HG03196 (cell line): ENCODE results near the gene ERP27.

Experiments
- ATAC-seq: cut with Tn5 transposase; IDR thresholded peaks from one replicate; pipeline ENCODE4 v1.9.1; 2021; ENCODE audit not compliant: unreplicated experiment

Gene ERP27

DNA sequence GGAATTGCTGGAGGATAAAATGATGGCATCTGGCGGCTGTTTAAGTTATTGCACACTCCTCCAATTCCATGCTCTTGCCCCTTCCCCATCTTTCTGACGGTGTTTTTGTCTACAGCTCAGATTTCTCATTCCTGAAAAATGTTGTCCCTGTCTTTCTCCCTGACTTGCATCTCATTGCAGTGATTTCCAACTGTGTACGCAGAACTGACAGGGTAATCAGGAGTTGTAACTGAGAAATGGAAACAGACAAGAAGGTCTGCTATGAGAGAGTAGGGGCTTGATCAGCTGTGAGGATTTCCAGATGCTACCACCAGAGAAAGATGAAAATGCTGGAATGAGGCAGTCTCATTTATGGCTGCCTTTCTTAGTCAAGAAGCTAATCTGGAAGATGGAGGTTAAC, 1.3 kb downstream of the ERP27 start:
- no peak for ATAC-seq

DNA sequence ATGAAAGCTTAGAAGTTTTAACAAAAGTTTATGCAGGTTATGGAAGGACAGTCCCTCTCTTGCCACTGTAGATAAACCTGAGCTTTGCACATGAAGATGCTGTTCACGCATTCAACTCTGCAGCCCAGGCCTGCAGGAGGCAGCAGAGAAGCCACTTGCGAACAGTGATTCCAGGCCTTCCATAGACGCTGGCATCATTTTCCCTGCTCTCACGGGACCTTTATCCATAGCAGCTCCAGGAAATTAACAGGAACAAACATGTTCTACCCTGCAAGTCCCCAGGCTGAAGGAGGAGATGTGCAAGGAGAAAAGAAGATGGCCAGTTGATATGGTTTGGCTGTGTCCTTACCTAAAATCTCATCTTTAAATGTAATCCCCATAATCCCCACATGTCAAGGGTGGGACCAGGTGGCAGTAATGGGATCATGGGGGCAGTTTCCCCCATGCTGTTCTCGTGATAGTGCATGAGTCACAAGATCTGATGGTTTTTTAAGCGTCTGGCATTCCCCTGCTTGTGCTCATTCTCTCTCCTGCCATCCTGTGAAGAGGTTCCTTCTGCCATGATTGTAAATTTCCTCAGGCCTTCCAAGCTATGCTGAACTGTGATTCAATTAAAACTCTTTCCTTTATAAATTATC, 2.0 kb downstream of the ERP27 start:
- ATAC-seq: no peak

DNA sequence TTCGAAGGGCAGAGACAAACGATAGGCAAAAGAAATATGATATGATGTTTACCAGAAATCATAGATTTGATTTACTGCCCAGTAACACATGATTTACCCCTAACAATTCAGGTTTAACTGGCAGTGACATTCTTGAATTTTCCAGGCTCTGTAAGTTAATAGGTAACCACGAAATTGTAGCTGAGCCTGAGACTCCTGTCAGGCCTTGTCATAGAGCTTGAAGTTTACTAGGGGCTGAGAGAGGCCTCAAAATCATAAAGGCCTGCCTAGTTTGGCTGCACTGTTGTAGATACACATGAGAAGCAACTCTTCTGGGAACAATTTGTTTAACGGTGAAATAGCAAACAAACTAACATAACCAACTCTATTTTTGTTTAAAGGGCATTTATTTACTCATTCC, 3.3 kb downstream of the ERP27 start:
- ATAC-seq: no peak

DNA sequence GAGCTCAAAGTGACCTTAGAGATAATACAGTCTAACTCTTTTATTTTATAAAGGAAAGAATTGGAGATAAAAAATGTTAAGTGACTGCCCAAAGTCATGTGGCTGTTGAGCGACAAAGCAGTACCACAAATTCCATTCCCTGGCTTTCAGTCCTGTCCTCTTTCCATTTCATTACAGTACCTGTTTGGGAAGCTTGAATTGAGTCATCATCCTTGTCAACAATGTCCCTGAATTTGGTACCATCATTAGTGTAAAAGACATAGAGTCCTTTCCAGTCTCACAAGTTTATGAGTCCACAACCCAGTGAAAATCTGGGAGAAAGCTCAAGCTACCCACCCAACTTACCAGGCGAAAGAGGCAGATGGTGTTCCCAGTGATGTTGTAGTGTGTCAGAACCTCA, 3.8 kb downstream of the ERP27 start:
- no peak for ATAC-seq

DNA sequence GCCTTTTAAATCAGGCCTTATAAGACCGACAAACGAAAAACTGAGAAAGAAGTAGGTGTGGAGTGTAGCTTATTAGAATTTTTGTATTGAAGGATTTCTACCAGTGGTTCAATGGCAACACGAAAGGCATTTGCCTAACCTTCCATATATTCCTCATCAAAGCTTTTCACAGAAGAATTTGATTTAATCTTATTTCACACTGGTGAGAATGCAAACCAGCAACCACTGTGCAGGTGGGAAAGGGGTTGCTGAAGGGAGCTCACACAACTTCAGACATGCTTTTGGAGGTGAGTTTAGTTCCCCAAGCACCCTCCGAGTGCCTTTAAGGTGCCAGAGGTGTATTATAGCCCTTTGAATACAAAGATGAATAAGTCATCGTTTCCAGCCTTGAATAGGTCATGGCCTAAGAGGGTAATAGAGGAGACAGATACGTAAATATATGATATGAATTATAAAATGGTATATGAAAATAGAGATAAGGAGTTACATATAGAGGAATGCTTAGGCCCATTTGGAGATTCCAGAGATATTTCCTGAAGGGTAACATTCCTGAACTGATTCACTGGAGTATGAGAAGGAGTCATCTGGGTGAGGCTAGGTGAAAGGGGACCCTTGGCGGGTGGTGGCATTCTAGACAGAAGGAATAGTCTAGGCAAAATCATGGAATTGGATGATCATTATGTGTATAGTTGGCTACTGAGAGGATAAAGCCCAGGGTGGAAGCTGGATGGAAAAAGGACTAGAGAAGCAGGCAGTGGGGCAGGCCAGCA, 6.4 kb downstream of the ERP27 start:
- ATAC-seq: no peak

DNA sequence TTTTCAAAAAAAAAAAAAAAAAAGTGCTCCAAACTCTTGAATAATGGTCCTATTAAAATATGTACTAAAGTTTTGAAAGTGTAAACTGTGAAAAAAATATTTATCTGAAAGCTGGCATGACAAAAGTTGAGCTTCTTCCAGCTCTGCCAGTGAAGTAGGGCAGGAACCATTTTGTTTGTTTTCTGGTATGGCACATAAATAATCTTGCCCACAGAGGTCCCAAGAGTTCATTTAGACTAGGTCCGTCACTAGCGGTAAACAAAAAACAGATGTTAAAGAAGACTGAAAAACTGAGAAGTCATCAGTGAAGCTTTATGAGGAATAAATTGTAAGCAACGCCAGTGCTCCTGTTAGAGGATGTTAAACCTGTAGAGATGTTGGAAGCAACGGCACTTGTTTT, 7.0 kb downstream of the ERP27 start:
- ATAC-seq: no peak

DNA sequence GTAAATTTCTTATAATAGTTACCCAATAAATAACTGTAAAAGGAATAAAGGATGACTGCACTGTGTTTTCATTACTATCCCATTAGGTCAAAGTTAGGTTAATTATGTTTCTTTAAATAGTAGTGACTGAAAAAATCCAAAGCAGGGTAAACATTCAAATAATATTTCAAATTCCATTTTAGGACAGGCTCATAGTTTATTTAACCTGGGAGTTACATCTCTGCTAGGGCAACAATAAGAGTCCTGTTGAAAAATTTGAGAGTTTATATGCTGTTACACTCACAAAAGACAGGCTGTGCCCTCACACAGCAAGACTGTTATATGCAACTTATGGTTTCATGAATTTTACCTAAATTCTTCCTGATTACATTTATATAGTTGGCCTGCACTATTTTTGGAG, 8.0 kb downstream of the ERP27 start:
- ATAC-seq: no peak

DNA sequence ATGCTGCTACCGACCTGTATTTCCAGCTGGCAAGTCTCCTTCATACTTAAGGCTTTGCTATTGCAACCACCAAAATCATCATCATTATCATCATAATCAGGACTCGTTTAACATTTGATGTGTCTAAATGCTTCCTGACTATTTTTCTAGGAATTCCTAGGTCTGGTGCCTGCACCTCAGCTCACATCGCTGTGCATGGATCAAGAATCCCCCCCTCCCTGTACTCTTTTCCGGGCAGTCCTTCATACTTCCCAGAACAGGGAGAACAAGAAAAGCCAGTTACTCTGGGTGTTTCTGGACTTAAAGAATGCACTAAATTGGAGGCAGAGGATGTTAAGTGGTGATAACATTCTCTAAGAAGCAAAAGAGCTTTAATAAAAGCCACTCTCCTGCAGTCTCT, 9.4 kb downstream of the ERP27 start:
- ATAC-seq: no peak

DNA sequence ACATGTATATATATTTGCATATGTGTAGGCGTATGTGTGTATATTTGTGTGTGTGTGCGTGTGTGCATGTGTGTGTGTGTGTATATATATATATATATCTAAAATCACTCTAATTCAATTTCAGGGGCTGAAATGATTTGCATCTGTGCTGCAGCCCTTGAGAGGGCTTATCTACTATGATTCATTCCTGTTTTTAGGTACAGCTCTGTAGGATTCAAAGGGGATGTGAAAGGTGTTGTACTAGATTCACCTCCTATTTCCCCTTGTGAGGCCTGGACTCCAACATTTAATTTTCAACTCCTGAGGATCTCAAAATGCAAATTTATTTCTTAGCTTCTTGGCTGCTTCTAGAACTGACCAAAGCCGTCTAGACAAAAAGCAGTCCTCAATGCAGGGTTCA, 11.1 kb downstream of the ERP27 start:
- no peak for ATAC-seq

DNA sequence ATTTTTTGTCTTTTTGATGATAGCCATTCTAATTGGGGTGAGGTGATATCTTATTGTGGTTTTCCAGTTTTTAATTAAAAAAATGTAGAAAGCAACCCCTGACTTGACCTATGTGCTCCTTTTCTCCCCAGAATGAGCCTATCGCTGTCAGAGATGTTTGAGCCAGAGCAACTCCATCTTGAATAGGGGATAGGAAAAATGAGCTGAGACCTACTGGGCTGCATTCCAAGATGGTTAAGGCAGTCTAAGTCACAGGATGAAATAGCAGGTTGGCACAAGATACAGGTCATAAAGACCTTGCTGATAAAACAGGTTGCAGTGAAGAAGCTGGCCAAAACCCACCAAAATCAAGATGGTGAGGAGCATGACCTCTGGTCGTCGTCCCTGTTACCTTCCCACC, 13.8 kb downstream of the ERP27 start:
- ATAC-seq: no peak

DNA sequence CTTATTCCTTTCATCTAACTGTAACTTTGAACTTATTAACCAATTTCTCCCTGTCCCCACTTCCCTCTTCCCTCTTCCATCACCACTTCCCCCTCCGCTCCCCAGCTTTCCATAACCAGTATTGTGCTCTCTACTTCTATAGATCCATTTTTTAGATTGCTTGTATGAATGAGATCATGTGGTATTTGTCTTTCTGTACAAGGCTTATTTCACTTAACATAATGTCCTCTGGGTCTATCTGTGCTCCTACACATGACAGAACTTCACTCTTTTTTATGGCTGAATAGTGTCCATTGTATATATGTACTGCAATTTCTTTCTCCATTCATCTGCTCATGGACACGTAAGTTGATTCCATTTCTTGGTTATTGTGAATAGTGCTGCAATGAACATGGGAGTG, 14.4 kb downstream of the ERP27 start:
- no peak for ATAC-seq

DNA sequence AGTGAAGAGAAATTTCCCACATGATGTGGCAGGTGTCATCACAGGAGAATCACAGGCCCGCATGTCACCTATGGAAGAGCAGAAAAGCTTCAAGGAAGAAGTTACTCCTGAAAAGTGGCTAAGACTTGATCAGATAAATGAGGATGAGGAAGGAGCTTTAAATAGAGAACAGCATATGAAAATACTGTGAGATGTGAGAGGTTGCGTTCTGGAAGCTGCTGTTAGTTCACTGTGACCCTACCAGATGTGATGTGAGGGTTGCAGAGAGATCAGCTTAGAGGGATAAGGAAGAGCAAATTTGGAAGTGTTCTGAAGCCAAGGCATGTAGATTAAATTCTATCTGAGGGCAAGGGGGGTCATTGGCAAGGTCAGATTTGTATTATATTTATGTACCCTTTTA, 17.1 kb downstream of the ERP27 start:
- peak; percentile 50 for ATAC-seq

DNA sequence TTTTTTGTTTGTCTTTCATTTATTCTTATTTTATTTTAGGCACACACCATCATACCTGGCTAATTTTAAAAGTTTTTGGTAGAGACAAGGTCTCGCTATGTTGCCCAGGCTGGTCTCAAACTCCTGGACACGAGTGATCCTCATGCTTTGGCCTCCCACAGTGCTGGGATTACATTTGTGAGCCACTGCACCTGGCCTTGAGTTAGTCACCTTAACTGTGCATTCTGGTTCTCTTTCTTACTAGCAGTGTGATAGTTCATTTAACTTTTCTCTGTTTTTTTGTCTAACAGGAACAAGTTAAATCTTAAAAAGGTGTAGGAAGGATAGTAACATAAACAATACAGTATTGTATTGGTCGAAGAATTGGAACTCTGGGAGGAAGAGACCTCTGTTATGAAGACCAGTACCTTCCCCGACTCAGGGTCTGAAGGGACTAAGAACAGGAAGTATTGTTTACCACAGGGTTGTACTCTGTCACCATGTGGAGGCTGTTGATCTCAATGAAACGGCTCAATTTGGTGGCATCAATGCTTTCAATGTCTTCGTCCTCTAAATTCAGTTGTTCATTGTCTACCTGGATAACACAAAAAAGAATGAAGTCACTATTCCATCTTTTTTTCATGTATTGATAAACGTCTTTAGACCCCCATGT, 17.7 kb downstream of the ERP27 start:
- peak; percentile 77 for ATAC-seq

DNA sequence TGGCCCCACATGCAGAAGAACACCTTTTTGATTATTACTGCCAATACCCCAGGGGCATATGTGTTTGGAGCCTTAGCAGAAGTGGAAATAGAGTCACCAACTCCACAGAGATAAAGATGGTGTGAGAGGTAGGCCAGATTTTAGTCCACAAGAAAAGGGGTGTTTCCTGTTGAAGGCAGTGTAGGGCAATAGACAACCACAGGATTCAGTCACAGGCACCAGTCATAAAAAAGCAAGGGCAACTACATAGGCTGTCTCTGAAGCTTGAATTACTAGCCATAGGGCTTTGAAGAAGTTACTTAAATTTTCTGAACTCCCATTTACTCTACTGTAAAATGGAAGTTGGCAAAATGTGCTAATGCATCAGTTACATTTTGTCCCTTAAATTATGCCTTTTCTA, 18.9 kb downstream of the ERP27 start:
- no peak for ATAC-seq

DNA sequence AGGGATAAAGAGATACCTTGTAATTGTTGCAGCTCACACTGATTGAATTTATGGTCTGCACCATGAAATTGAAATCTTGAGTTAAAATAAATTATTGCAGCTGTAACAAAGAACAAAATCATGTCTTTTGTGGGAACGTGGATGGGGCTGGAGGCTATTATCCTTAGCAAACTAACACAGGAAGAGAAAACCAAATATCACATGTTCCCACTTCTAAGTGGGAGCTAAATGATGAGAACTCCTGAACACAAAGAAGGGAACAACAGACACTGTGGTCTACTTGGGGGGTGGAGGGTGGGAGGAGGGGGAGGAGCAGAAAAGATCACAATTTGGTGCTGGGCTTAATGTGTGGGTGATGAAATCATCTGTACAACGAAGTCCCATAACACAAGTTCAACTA, 22.6 kb downstream of the ERP27 start:
- no peak for ATAC-seq

DNA sequence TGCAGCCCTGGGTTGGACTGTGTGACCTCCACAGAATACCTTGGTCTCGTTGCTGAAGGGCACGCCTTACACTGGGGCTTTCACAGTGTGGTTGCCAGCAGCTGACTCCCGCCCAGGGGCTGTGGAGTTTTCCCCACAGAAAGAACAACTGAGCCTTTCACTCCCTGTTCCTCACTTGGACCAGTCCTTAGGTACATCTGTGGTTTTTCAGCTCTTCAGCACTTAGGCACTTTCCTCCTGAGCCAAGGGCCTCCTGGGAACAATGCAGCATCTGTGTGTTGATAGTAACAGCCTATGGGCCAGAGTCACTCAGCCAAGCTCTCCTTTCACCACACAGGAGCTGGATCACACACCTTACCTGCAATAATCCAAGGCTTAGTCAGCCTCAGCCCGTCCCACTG, 25.0 kb downstream of the ERP27 start:
- ATAC-seq: no peak

DNA sequence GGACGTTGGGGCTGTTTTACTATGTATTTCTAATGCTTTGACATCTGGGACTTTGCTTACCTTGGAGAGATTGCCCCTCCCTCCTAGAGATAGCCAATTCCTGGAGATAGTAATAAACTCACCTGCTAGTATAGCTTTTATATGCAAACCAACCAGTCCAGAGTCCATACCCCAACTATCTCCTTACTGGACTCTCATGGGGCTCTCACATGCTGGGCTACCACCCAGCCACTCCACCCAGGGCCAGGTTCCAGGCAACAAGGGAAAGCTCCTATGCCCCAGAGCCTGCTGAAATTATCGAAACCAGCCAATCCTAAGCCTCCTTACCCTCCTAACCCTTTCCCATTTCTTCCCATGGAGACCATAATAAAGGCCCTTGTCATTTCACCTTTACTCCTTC, 27.2 kb downstream of the ERP27 start:
- no peak for ATAC-seq

DNA sequence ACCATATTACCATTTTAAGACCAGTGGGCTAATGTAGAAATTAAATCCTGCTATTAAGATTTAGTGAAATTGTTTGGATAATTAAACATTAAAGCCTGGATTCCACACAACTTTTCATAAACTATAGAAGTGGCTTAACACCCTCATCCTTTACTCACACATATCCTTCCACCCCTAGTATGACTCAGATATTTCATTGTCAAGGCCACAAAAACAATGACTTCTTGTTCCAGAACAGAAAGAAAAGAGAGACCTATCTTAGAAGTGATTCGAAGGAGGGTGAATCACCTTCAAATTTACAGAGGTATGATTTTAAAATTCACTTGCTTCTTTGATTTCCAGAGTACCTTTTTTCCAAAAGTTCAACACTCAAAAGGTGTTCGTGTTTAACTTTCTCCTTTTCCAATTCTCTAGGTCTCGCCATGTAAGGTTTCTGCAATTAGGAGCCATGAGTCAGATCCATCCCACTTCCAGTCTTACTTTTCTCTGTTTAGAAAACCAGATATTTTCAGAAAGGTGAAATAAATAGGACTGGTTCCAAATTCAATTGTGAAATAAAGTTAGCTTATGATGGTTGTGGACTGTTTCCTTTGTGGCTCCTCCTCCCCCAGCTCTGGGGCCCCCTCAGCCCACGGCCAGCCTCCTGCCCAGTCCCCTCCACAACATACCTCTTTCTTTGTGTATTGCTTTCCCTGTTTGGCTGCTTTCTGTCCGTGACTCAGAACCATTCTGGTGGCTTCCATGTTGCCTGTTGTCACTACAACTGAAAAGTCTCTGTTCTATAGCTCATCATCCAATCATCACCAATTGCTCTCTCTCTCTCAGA, 28.0 kb downstream of the ERP27 start:
- ATAC-seq: no peak

DNA sequence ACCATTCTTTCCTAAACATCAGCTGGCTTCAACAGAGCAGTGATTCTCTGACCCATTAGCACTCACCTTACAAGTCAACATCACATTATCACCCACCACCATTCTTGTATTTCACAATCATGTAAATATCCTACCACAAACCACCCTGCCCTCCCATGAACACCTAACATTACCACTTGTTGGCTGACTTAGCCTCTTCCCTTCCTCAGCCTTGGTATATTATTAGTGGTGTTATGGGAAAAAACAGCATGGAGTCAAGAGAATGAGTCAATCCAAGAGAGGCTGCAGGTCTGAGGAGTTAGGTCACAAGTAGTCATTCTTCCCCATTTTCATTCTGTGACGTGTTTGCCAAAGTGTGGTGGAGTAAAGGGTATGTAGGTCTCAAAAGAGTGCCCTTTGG, 30.4 kb downstream of the ERP27 start:
- no peak for ATAC-seq

DNA sequence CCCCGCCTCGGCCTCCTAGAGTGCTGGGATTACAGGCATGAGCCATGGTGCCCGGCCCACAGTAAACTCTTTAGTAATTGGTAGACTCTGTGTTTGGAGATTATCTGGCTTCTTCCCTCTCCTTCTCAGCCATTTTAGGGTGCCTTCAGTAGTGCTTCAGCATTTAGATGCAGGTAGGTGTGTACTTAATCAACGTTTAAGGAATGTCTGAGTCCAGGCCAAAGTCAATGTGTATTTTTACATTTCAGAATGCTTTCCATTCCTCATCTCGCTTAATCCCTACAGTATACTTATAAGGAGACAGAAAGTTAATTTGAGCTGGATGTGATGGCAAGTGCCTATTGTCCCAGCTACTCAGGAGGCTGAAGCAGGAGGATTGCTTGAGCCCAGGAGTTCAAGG, 32.2 kb downstream of the ERP27 start:
- no peak for ATAC-seq

DNA sequence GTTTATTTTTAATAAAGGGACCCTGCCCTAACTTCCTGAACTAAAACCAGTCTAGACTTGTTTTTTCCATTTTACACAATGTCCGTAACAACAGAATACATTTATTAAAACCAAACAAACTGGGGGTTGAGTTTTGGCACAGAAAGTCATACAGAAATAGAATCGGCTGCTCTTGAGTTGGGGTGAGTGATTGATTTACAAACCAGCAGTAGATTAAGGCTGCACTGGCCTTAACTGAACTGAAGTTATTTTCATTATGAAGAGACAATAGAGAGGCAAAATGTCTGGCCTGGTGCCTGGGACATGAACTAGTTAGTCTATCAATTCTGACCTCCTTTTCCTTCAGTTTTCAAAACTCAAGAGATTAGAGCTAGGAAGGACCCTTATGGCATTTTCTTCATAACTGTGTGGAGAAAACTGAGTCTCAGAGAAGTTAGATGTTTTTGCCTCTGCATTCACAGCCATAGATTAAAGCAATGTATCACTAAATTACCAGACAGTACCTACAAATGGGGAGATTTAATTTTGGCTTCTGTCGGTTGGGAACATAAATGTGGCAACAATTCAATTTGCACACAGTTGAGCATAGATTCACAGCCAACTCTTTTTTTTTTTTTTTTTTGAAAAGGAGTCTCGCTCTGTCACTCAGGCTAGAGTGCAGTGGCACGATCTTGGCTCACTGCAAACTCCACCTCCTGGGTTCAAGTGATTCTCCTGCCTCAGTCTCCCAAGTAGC, 32.9 kb downstream of the ERP27 start:
- no peak for ATAC-seq
